CD14-positive monocyte (primary cell): ENCODE measurements around the gene CAMTA1. TPM values are rescaled to one million over a fixed set of nuclear protein-coding genes. Genes with fewer than 3 reads are reported as not detected.

ENCODE experiments used
- DNase-seq, 3 donors: peaks; one replicate each; pipeline ENCODE4 v3.0.0-alpha.2; 2011 to 2022
- H2AFZ ChIP-seq: 2 replicates; pipeline ENCODE4 v1.6.0; 2012; ENCODE audit warnings: mild to moderate bottlenecking, low read depth, low read length, inconsistent platforms; ENCODE audit not compliant: insufficient read depth, poor library complexity, severe bottlenecking
- H3K27ac ChIP-seq, 2 donors: 1 replicate in 1 of 2; 2 replicates in 1 of 2; pipeline ENCODE4 v1.5.1; 2012 to 2013; ENCODE audit warnings: low read length in 2 of 2, control low read depth in 1 of 2, inconsistent platforms in 1 of 2, low read depth in 1 of 2, mild to moderate bottlenecking in 1 of 2
- H3K27me3 ChIP-seq, 2 donors: one replicate each; pipeline versions ENCODE4 v1.6.0 to v1.6.1; 2011 to 2013; ENCODE audit warnings: low read length in 2 of 2; ENCODE audit not compliant: control insufficient read depth in 2 of 2, insufficient read depth in 2 of 2
- H3K36me3 ChIP-seq, 2 donors: replicated peaks in 1 of 2; 1 replicate in 1 of 2; 2 replicates in 1 of 2; pipeline versions ENCODE4 v1.5.1 to v1.6.1; 2012 to 2013; ENCODE audit warnings: low read length in 2 of 2, control low read depth in 1 of 2, inconsistent platforms in 1 of 2, mild to moderate bottlenecking in 1 of 2; ENCODE audit not compliant: insufficient read depth in 2 of 2, control insufficient read depth in 1 of 2
- H3K4me1 ChIP-seq, 2 donors: 1 replicate in 1 of 2; 2 replicates in 1 of 2; pipeline versions ENCODE4 v1.5.1 to v1.6.1; 2012 to 2013; ENCODE audit warnings: low read length in 2 of 2, control low read depth in 1 of 2, inconsistent platforms in 1 of 2, mild to moderate bottlenecking in 1 of 2, moderate library complexity in 1 of 2; ENCODE audit not compliant: insufficient read depth in 2 of 2, control insufficient read depth in 1 of 2
- H3K4me2 ChIP-seq: replicated peaks from 2 replicates; pipeline ENCODE3; 2012; ENCODE audit warnings: low read length, moderate library complexity, mild to moderate bottlenecking; ENCODE audit not compliant: poor library complexity, severe bottlenecking; ENCODE audit errors: extremely low read depth
- H3K4me3 ChIP-seq, 3 experiments: fragments of 200-600 bp in 1 of 3; sonication (generic) in 1 of 3; replicated peaks in 1 of 3; 1 replicate in 2 of 3; 2 replicates in 1 of 3; pipeline ENCODE4 v1.5.1; 2011 to 2013; ENCODE audit warnings: low read length in 3 of 3, mild to moderate bottlenecking in 3 of 3, control low read depth in 2 of 3, low read depth in 2 of 3, inconsistent platforms in 1 of 3, moderate library complexity in 1 of 3
- H3K79me2 ChIP-seq: 2 replicates; pipeline ENCODE4 v1.6.0; 2012; ENCODE audit warnings: mild to moderate bottlenecking, control low read depth, inconsistent platforms, low read length, moderate library complexity; ENCODE audit not compliant: insufficient read depth
- H3K9ac ChIP-seq: 2 replicates; pipeline ENCODE4 v1.6.0; 2017; ENCODE audit warnings: low read length, mild to moderate bottlenecking; ENCODE audit not compliant: insufficient read depth, poor library complexity, severe bottlenecking
- H3K9me3 ChIP-seq, 2 donors: replicated peaks in 1 of 2; 1 replicate in 1 of 2; 2 replicates in 1 of 2; pipeline versions ENCODE4 v1.5.1 to v1.6.1; 2012 to 2013; ENCODE audit warnings: low read length in 2 of 2, control low read depth in 1 of 2; ENCODE audit not compliant: control insufficient read depth in 1 of 2, insufficient read depth in 1 of 2
- H4K20me1 ChIP-seq: 2 replicates; pipeline ENCODE4 v1.6.0; 2012; ENCODE audit warnings: mild to moderate bottlenecking, low read length, control low read depth, moderate library complexity; ENCODE audit not compliant: insufficient read depth
- H3K27ac Mint-ChIP-seq, 7 donors: one replicate each; pipeline ENCODE4 v1.8.0; 2020; ENCODE audit warnings: mild to moderate bottlenecking in 7 of 7, mixed read lengths in 7 of 7, moderate library complexity in 6 of 7, inconsistent platforms in 2 of 7
- H3K27me3 Mint-ChIP-seq, 3 donors: one replicate each; pipeline ENCODE4 v1.8.0; 2021 to 2022; ENCODE audit warnings: low read depth in 3 of 3, mild to moderate bottlenecking in 3 of 3, mixed read lengths in 3 of 3, moderate library complexity in 3 of 3, inconsistent platforms in 1 of 3
- H3K36me3 Mint-ChIP-seq, 2 donors: one replicate each; pipeline ENCODE4 v1.8.0; 2020; ENCODE audit warnings: mixed read lengths in 2 of 2, inconsistent platforms in 1 of 2, mild to moderate bottlenecking in 1 of 2
- H3K4me1 Mint-ChIP-seq: one replicate; pipeline ENCODE4 v1.8.0; 2020; ENCODE audit warnings: mild to moderate bottlenecking, mixed read lengths
- H3K4me3 Mint-ChIP-seq, 2 donors: one replicate each; pipeline ENCODE4 v1.8.0; 2020; ENCODE audit warnings: mild to moderate bottlenecking in 2 of 2, mixed read lengths in 2 of 2, moderate library complexity in 1 of 2
- H3K9me3 Mint-ChIP-seq, 7 donors: one replicate each; pipeline ENCODE4 v1.8.0; 2020 to 2022; ENCODE audit warnings: mixed read lengths in 7 of 7, mild to moderate bottlenecking in 6 of 7, moderate library complexity in 6 of 7, inconsistent platforms in 2 of 7
- WGBS: methylation state at CpG from one replicate; pipeline ENCODE4 v1.1.5; 2013; ENCODE audit warnings: missing lambda C conversion rate; ENCODE audit not compliant: insufficient coverage; 5-methylcytosine and 5-hydroxymethylcytosine counted together
- intact Hi-C, 2 donors: fragments of 100-400 bp; cut with micrococcal nuclease; formaldehyde crosslinking; loops; one replicate each; pipeline versions ENCODE4 v1.15.0 to v1.15.1; 2023
- polyA plus RNA-seq, 3 donors: library from polyadenylated mRNA; depleted of rRNA in 1 of 3; unstranded in 2 of 3; stranded (reverse) in 1 of 3; fragments of 300-500 nt in 2 of 3; fragments of >200 nt in 1 of 3; fragmentation: Illumina TruSeq in 2 of 3; gene quantifications; 1 replicate in 2 of 3; 2 replicates in 1 of 3; pipeline ENCODE4 v1.2.3, GENCODE V29; 2012 to 2021
- TF ChIP-seq, protein P1 (sequence below): fragments of 200-600 bp; IDR thresholded peaks from one replicate; pipeline ENCODE4 v1.8.0; 2022; ENCODE audit warnings: antibody characterized with exemption, mild to moderate bottlenecking

CAMTA1 gene
- polyA plus RNA-seq, 3 donors: 52.0 to 89.6 (median 78.3) TPM

- Histone ChIP-seq H4K20me1 (no peaks in the 10 kb centered on the region), H3K9me3 (no peaks in the 10 kb centered on the region), H2AFZ (no peak overlapping the region), H3K4me3 (no peak overlapping the region), H3K9ac (no peak overlapping the region), H3K79me2 (no peaks in the 10 kb centered on the region), H3K36me3 (no peaks in the 10 kb centered on the region), H3K27ac (no peak overlapping the region), H3K4me1 (no peaks in the 10 kb centered on the region), H3K27me3 (no peaks in the 10 kb centered on the region), H3K4me2 (no peak overlapping the region)
- no peak for DNase-seq
- H3K27me3 Mint-ChIP-seq: peaks cover 3 to 15% (median 8%) of the 10 kb centered on the region in 3 donors
- no peaks in the 10 kb centered on the region for H3K36me3 Mint-ChIP-seq
- H3K4me3 Mint-ChIP-seq: no peak overlapping the region
- TF ChIP-seq, protein P1, sequence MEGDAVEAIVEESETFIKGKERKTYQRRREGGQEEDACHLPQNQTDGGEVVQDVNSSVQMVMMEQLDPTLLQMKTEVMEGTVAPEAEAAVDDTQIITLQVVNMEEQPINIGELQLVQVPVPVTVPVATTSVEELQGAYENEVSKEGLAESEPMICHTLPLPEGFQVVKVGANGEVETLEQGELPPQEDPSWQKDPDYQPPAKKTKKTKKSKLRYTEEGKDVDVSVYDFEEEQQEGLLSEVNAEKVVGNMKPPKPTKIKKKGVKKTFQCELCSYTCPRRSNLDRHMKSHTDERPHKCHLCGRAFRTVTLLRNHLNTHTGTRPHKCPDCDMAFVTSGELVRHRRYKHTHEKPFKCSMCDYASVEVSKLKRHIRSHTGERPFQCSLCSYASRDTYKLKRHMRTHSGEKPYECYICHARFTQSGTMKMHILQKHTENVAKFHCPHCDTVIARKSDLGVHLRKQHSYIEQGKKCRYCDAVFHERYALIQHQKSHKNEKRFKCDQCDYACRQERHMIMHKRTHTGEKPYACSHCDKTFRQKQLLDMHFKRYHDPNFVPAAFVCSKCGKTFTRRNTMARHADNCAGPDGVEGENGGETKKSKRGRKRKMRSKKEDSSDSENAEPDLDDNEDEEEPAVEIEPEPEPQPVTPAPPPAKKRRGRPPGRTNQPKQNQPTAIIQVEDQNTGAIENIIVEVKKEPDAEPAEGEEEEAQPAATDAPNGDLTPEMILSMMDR: no peak
- intact Hi-C loops: no loop called here
- WGBS: 90% methylated on average over 8 of the region's 12 CpGs
- H3K9me3 Mint-ChIP-seq: no peaks in the 10 kb centered on the region
- H3K27ac Mint-ChIP-seq: no peak overlapping the region
- no peaks in the 10 kb centered on the region for H3K4me1 Mint-ChIP-seq
Measured at GRCh38 chr1:7374563-7375160, 589.4 kb downstream of the CAMTA1 start.

DNA sequence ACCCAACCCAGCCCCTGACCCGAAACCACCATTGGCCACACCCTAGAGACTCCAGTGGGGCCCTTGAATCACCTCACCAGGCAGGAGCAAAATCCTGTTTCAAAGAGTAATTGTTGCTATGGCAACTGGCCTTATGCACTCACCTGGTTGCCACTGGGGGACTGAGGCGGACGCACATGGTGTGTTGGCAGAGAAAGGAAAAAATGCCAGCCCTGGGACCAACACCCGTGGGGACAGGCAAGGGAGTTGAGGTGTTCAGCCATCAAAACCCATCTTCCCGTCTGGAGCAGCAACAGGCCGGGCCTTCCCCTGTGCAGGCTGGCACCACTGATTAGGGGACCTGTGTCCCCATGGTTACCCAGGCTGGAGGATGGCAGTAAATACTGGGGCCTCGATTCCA is 590.1 kb downstream of the CAMTA1 start:
- H3K9me3 Mint-ChIP-seq: no peaks in the 10 kb centered on the region
- Histone ChIP-seq H3K4me2 (no peak overlapping the region), H3K79me2 (no peaks in the 10 kb centered on the region), H3K9ac (no peak overlapping the region), H3K27me3 (no peaks in the 10 kb centered on the region), H3K36me3 (no peaks in the 10 kb centered on the region), H4K20me1 (no peaks in the 10 kb centered on the region), H3K27ac (no peak overlapping the region), H3K9me3 (no peaks in the 10 kb centered on the region), H3K4me3 (no peak overlapping the region), H2AFZ (no peak overlapping the region), H3K4me1 (no peaks in the 10 kb centered on the region)
- DNase-seq: no peak
- TF ChIP-seq, protein P1: no peak
- 87% methylated on average over 6 of the region's 7 CpGs for WGBS
- no peak overlapping the region for H3K27ac Mint-ChIP-seq
- no peaks in the 10 kb centered on the region for H3K4me1 Mint-ChIP-seq
- no peaks in the 10 kb centered on the region for H3K36me3 Mint-ChIP-seq
- intact Hi-C loops: no loop called here
- H3K4me3 Mint-ChIP-seq: no peak overlapping the region
- peaks cover 3 to 18% (median 13%) of the 10 kb centered on the region in 3 donors for H3K27me3 Mint-ChIP-seq
